NOMO-1 (cell line): ENCODE results near the gene ZNF613.
"Not testable (repeated sequence)": the region's sequence is repeated elsewhere in the genome, so short reads cannot be mapped to it uniquely, and the experiment has no call there.

Source experiments
- DNase-seq, 2 experiments: peaks; one replicate each; lab custom pipeline; 2025; ENCODE audit not compliant: unreplicated experiment in 2 of 2; lab: John Stamatoyannopoulos, UW

ZNF613 gene

GRCh38 chr19:51938936-51939335 lies 11.7 kb downstream of the ZNF613 start:
- DNase-seq: no peak

GRCh38 chr19:51944798-51945552 lies 17.7 kb downstream of the ZNF613 start:
- DNase-seq: no peak

GRCh38 chr19:51946602-51947001 lies 19.3 kb downstream of the ZNF613 start:
- no peak for DNase-seq

- DNase-seq: no peak
These were observed 21.7 kb downstream of the ZNF613 start for GRCh38 chr19:51948975-51949374.

DNA sequence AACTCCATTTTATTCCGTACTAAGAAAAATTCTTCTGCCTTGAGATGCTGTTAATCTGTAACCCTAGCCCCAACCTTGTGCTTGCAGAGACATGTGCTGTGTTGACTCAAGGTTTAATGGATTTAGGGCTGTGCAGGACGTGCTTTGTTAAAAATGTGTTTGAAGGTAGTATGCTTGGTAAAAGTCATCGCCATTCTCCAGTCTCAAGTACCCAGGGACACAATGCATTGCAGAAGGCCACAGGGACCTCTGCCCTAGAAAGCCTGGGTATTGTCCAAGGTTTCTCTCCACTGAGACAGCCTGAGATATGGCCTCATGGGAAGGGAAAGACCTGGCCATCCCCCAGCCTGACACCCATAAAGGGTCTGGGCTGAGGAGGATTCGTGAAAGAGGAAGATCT lies 30.6 kb downstream of the ZNF613 start:
- not testable (repeated sequence) for DNase-seq

DNA sequence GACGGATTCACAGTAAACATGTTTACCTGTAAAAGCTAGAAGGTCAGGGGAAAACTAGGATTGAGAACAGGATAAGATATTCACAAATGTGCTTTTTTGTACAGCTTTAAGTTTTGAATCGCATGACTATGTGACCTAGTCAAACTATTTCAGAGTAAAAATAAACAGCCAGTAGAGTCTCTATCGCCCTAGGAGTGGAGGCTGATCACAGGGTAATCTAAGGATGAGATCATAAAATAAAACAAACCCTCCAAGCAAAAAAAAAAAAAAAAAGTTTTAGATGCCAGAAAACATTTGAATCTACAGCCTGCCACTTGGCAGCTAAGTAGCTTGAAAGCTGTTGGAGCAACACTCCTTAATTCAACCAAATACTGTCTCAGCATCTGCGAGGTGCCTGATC lies 32.5 kb downstream of the ZNF613 start:
- DNase-seq: no peak

DNA sequence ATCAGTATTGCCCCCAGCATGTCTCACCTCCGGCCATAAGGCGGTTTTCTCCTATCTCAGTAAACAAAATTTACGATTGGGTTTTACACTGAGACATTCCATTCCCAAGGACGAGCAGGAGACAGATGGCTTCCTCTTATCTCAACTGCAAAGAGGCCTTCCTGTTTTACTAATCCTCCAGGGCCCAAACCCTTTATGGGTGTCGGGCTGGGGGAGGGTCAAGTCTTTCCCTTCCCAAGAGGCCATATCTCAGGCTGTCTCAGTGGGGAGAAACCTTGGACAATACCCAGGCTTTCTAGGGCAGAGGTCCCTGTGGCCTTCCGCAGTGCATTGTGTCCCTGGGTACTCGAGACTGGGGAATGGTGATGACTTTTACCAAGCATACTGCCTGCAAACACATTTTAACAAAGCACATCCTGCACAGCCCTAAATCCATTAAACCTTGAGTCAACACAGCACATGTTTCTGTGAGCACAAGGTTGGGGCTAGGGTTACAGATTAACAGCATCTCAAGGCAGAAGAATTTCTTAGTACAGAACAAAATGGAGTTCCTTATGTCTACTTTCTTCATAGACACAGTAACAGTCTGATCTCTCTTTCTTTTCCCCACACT lies 33.5 kb downstream of the ZNF613 start:
- not testable (repeated sequence) for DNase-seq

DNA sequence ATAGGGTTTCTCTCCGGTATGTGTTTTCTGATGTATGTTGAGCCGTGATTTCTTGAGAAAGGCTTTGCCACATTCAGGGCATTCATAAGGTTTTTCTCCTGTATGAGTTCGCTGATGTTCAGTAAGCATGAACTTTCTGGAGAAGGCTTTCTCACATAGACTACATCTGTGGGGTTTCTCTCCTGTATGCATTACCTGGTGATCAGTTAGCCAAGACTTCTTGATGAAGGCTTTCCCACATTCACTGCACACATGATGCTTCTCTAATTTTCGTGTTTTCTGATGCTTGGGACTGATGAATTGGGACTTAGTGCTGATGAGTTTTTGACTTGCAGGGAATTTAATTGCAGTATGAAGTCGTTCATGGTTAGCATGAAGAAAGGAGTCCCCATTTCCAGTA lies 38.3 kb downstream of the ZNF613 start:
- no peak for DNase-seq

- DNase-seq: no peak
These were observed 43.4 kb downstream of the ZNF613 start for GRCh38 chr19:51970718-51971117.

DNA sequence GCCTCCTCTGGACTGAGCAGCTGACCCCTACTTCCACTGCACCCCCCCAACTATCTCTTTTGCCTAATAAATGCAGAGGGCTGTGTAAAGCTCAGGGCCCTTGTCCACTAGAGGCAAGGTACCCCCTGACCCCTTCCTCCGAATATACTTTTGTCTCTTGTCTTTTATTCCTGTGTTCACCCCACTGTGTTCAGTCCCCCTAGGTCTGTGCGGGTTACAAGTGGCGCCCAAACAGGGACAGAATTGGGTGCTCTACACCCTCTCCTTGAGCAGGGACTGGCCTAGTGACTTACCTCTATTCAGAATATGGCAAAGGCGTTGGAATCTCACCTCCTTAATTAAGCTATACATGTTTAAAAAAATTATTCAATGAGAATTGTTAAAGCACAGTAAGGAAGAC lies 44.4 kb downstream of the ZNF613 start:
- DNase-seq: no peak

DNA sequence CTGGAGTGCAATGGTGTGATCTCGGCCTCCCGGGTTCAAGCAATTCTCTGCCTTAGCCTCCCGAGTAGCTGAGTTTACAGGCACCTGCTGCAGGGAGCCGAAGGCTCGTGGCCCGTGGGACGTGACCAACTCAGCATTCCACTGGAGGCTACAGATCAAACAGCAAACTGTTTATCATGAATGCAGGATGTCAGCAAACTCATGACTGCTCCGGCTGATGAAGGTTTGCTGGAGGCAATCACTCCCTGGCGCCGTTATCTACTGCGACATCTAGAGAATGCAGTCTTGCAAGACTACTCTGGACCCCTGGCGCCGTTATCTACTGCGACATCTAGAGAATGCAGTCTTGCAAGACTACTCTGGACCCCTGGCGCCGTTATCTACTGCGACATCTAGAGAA lies 48.5 kb downstream of the ZNF613 start:
- DNase-seq: not testable (repeated sequence)

DNA sequence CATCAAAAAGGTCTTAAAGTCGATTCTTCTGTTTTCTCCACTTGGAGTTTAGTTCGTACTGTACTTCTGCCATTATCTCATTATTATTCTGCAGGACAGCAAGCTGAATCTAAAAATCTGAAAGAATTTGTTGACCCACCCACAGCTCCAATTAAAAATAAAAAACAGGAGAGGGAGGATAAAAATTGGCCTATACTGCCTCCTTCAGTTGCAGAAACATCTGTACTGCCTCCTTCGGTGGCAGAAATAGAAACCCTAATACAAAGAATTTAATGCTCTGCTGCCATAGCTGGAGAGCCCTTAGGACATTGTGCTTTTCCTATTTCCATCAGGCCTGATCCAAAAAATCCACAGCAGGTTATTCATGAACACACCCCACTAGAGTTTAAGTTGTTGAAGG lies 49.6 kb downstream of the ZNF613 start:
- DNase-seq: no peak

- no peak for DNase-seq
These were observed 50.1 kb downstream of the ZNF613 start for GRCh38 chr19:51977346-51977745.

DNA sequence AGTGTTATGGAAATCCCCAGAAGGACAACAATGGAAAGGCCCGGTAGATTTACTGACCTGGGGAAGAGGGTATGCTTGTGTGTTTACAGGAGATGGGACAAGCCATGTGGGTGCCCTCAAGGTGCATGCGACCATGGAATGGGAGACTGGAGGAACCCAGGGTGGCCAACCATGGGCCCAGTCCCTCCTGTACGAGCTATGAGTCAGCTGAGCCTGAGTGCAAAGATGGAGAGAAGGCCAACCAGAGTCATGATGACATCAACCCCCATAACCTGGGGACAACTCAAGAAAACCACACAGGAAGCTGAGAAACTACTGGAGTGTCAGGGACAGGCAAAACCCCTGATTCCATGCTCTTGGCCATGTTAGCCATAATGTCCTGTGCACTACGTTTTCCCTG lies 51.6 kb downstream of the ZNF613 start:
- DNase-seq: no peak

GRCh38 chr19:51980116-51980736 lies 53.0 kb downstream of the ZNF613 start:
- peak in 1 of 2 experiments; percentile 50 for DNase-seq

- DNase-seq: not testable (repeated sequence)
These were observed 53.7 kb downstream of the ZNF613 start for GRCh38 chr19:51980926-51981325.

GRCh38 chr19:51983361-51983760 lies 56.1 kb downstream of the ZNF613 start:
- no peak for DNase-seq

DNA sequence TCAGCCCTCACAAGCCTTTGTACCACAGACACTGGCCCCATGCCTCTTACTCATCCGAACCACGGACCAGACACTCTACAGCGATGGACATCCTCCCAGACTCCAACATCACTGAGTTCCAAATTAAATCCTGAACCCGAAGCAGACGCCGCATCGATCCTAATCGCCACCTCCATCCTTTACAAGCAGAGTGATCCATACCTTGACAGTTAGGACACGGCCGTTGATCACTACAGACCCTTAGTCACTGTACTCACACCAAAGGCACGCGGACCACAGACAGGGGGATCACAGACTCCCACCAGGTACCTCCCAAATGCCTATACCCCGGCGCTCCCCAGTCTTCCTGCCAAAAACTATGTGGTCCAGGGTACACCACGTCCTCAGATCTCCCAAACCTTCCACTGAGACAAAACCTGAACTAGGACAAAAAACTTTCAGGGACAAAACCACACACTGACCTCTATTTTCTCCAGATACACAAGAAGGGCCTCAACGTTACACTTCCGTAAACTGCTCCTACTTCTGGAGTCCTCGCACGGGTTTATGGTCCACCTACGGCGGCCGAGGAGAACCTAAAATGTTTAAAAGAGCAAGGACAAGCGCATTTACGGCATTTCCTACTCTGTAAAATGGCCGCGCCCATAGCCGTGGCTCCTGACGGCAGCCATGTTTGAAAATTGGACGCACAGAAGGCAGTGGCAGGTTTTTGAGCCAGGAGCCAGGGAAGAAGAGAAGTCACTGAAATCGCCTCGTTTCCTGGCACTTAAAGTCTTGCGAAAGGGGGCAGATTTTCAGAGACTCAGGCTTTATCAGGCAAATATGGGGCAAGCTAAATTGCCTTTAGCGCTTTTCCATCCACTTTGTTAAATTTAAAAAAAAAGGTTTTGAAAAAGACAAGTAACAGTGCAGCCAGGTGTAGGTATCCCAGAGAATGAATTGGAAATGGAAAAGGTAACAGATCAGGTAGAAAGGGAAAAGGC lies 59.3 kb downstream of the ZNF613 start, which contains the start of gene ZNF350:
TSS of gene ZNF350 (minus strand) at position 532 of the 983 bp plus-strand sequence. CDS start 12,480 bp downstream, outside the sequence.
- DNase-seq: peak; percentile 96 to 98

DNA sequence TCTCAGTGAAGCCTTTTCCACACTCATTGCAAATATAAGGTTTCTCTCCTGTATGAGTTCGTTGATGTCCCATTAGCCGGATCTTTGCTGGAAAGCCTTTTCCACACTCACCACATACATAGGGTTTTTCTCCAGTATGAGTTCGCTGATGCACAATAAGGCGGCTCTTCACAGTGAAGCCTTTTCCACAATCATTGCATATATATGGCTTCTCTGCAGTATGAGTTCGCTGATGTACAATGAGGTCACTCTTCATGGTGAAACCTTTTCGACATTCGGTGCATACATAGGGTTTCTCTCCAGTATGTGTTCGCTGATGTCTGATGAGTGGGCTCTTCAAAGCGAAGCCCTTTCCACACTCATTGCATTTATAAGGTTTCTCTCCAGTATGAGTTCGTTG lies 66.2 kb downstream of the ZNF613 start:
- DNase-seq: no peak

GRCh38 chr19:51994048-51994644 lies 66.9 kb downstream of the ZNF613 start:
- no peak for DNase-seq
